GM13976 (cell line): ENCODE data around the gene LGALS9C.
"Not testable (repeated sequence)": the region's sequence is repeated elsewhere in the genome, so short reads cannot be mapped to it uniquely, and the experiment has no call there.

ENCODE experiments used
- DNase-seq: peaks from one replicate; pipeline ENCODE4 v3.0.0; 2012; ENCODE audit warnings: low spot score
- in situ Hi-C: fragments of 300-500 bp; cut with MboI; formaldehyde crosslinking; loops from one replicate; pipeline ENCODE4 v1.12.0; 2022; ENCODE audit warnings: low sequenced_read_pairs, mixed read lengths, inconsistent platforms; ENCODE audit not compliant: unreplicated experiment

LGALS9C gene

GRCh38 chr17:18473967-18474366, 2.6 kb upstream of the LGALS9C start:
- in situ Hi-C loops, DNase-seq: not testable (repeated sequence)

DNA sequence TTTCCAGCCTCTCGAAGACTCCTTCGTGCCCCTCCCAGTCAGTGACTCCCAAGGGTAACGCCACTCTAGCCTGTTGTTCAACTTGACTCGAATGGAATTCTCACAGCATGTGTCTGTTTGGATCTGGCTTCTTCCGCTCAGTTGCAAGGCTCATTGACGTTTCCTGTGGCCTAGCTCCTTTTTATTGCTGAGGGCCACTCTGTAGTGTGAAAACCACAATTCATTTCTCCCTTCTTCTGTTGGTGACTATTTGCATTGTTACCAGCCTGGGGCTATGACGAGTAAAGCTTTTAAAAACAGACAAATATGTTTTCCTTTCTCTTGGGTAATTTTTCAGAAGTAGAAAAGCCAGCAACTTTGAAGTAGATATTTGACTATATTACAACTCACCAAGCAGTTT, 1.8 kb upstream of the LGALS9C start:
- in situ Hi-C loops, DNase-seq: not testable (repeated sequence)

- DNase-seq, in situ Hi-C loops: not testable (repeated sequence)
These were observed 778 bp downstream of the LGALS9C start for GRCh38 chr17:18477367-18477766.

DNA sequence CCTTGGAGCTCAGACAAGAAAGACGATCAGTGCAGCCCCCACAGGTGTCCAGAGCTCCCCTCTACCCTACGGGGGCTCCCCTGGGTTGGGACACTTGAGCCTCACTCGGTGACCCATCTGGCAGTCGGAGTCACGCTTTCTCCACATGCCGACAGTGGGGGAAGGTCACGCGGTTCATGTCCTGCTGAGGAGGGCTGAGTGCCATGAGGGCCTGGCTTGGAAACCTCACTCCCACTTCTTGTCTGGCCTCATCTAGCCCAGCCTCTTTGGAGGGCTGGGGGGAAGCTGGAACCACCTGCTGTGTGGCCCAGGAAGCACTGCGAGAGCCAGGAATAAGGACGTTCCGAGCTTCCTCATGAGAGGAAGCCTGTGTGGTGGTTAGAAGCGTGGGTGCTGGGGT, 1.8 kb downstream of the LGALS9C start:
- in situ Hi-C loops, DNase-seq: not testable (repeated sequence)

DNA sequence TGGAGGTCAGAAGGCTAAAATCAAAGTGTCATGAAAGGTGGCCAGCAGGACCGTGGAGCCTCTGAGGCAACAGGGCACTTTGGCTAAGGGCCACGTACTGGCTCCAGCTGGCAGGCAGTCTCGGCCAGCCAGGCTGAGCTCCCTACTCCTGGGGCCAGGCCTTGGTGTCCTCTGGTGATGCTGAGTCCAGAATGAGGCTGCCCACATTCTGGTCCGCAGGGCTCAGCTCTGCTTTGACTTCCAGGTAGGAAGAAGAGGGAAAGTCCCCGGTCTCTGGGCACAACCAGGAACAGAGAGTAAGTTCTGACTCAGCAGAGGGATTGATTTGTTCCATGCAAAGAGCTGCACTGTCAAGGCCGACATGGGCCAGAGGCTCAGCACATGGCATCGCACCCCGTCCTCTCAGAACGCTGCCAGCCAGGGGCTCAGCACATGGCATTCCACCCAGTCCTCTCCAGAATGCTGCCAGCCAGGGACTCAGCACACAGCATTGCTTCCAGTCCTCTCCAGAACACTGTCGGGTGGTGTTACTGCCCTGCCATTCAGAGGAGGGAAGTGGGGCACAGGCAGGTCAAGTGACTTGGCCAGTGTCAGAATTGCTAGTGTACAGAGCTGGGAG, 2.5 kb downstream of the LGALS9C start:
- in situ Hi-C loops, DNase-seq: not testable (repeated sequence)

- DNase-seq, in situ Hi-C loops: not testable (repeated sequence)
These were observed 5.2 kb downstream of the LGALS9C start for GRCh38 chr17:18481775-18482174.

- DNase-seq, in situ Hi-C loops: not testable (repeated sequence)
These were observed 9.4 kb downstream of the LGALS9C start for GRCh38 chr17:18485936-18486464.

DNA sequence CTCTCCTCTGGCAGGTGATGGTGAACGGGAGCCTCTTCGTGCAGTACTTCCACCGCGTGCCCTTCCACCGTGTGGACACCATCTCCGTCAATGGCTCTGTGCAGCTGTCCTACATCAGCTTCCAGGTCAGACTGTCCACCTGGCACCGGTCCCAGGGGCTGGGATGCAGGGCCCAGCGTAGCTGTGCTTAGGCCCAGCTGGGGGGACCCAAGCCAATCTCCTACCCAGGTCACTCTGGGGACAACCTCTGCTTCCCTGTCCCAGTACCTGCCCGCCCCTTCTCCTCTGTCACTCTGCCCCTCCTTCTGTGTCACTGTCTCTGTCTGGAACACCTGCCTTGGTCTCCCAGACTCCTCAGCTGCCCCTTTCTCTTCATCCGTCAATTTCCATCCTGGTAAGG, 11.0 kb downstream of the LGALS9C start:
- in situ Hi-C loops, DNase-seq: not testable (repeated sequence)

GRCh38 chr17:18488622-18489021, 12.0 kb downstream of the LGALS9C start:
- DNase-seq, in situ Hi-C loops: not testable (repeated sequence)

DNA sequence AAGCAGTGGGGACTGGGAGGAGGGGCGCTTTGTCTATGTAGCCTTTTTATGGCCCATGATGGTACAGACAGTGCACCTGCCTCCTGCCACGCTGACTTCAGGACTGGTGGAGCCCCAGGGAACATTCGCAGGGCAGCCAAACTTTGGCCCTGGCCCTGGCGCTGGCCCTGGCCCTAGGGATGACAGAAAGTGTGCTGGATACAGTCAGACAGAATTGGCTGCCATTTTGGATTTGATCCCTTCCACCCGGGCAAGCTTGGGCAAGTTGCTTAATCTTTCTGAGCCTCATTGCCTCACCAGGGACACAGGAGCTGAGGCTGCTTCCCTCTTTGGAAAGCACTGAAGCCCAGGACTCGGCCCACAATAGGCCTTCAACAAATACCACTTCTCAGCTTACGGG, 13.4 kb downstream of the LGALS9C start:
- in situ Hi-C loops, DNase-seq: not testable (repeated sequence)

- DNase-seq, in situ Hi-C loops: not testable (repeated sequence)
These were observed 16.3 kb downstream of the LGALS9C start for GRCh38 chr17:18492712-18493480.

GRCh38 chr17:18494250-18494768, 17.7 kb downstream of the LGALS9C start:
- in situ Hi-C loops: not testable (repeated sequence)

DNA sequence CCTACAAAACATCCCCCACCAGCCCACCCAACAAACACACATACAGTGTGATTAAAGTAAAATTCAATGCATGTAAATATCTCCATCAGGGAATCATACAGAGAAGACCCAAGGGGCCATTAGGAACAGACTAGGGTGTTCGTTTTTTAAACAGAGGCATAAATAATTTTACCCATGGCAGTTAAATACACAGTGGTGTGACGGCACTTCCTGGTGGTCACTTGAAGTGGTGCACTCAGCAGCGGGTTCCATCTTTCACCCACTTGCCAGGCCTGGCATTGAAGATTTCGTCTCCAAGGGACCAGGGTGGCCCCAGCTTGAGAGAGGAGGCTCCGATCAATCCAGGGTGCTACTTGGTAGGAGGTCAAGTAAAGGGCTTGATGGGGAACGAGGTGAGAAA, 20.5 kb downstream of the LGALS9C start:
- in situ Hi-C loops, DNase-seq: not testable (repeated sequence)

More at GRCh38 chr17:18494250-18494768, 17.7 kb downstream of the LGALS9C start:
- not testable (repeated sequence) for DNase-seq

DNA sequence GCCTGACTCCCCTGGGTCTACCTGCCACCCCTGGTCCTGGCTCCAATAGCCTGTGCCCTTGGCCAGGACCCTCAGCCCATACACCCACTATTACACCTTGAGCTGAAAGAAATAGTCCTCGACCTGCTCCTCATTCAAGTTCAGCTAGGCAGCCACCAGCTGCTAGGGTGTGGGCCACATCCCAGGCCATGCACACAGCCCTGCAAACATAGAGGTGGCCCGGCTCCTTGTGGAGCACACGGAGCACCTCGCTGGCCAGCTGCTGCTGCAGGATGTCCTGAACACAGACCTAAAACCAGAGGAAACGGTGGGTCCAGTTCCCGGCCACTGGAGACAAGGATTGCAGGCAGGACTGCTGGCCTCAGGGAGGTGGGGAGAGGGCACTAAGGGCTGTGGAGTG, 22.5 kb downstream of the LGALS9C start:
- DNase-seq, in situ Hi-C loops: not testable (repeated sequence)

- DNase-seq, in situ Hi-C loops: not testable (repeated sequence)
These were observed 23.2 kb downstream of the LGALS9C start for GRCh38 chr17:18499756-18500155.

GRCh38 chr17:18500281-18500680, 23.7 kb downstream of the LGALS9C start:
- in situ Hi-C loops, DNase-seq: not testable (repeated sequence)

GRCh38 chr17:18500816-18501215, 24.2 kb downstream of the LGALS9C start:
- DNase-seq, in situ Hi-C loops: not testable (repeated sequence)

DNA sequence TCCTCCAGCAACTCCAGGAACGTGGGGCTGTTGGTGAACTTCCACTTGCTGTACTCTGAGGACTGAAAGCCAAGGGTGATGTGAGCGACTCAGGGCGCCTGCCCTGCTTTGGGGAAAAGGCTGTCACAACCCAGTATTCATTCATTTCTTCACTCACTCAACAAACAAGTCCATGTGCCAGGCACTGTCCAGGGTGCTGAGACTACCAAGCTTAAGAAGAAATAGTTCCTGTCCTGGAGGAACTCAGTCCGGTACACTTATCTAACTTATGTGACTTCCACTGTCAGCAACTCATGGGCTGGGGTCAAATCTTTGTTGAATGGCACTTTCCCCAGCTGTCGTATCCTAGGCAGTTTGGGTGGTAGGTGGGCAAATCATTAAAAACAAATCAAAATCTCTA, 26.6 kb downstream of the LGALS9C start:
- in situ Hi-C loops: not testable (repeated sequence)

DNA sequence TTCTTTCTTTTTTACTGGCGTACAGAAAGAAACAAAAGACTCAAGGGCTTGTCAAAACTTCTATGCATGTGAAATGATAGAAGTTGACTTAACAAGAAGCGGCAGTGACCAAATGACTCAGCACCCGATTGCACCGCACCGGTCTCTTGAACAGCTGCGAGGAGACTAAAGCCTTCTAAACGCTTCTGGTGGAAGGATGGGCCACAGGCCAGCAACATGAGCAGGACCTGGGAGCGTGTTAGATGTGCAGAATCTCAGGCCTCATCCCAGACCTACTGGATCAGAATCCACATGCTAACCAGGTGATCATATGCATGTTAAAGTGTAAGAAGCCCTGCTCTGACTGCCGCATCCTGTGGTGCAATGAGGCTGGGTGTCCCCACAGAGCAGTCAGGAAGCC, 31.1 kb downstream of the LGALS9C start:
- in situ Hi-C loops, DNase-seq: not testable (repeated sequence)

More for the DNA sequence above, 26.6 kb downstream of the LGALS9C start:
- not testable (repeated sequence) for DNase-seq
